Caco-2 (cell line): ENCODE measurements around the gene MGA. TPM values are rescaled to one million over a fixed set of nuclear protein-coding genes. Genes with fewer than 3 reads are reported as not detected.

ENCODE experiments used
- BruUV-seq: library from RNA; stranded (reverse); fragments of 400-500 nt; replicated peaks from 2 replicates; lab custom pipeline; 2021; lab: Mats Ljungman, UMichigan
- CTCF ChIA-PET: fragments of 300-600 bp; sonication (Branson Sonifier 250); formaldehyde crosslinking; loops from one replicate; lab custom pipeline; 2022; ENCODE audit warnings: antibody characterized with exemption; lab: Charles Lee
- POLR2A ChIA-PET: fragments of 300-600 bp; sonication (Branson Sonifier 250); formaldehyde crosslinking; loops from one replicate; lab custom pipeline; 2022; ENCODE audit warnings: antibody characterized with exemption; lab: Charles Lee
- DNase-seq, 2 experiments: peaks; one replicate each; pipeline versions ENCODE4 v3.0.0 to v3.0.0-alpha.2; 2020 to 2022
- H3K27me3 ChIP-seq: replicated peaks from 2 replicates; pipeline ENCODE4 v1.6.0; 2011; ENCODE audit warnings: low read length; ENCODE audit not compliant: control insufficient read depth, insufficient read depth
- H3K36me3 ChIP-seq: 2 replicates; pipeline ENCODE4 v1.5.1; 2011; ENCODE audit warnings: low read length; ENCODE audit not compliant: control insufficient read depth, insufficient read depth
- H3K4me1 ChIP-seq: fragments of 250-450 bp; sonication (Bioruptor Pico); 2 replicates; pipeline ENCODE4 v1.5.1; 2020; ENCODE audit warnings: mild to moderate bottlenecking
- H3K4me3 ChIP-seq: 2 replicates; pipeline ENCODE4 v1.5.1; 2011; ENCODE audit warnings: low read depth, mild to moderate bottlenecking, control low read depth, low read length
- H3K9me3 ChIP-seq: fragments of 250-450 bp; sonication (Bioruptor Pico); 2 replicates; pipeline ENCODE4 v1.5.1; 2020; ENCODE audit warnings: mild to moderate bottlenecking, moderate library complexity
- H3K27ac Mint-ChIP-seq: one replicate; pipeline ENCODE4 v1.8.0; 2022; ENCODE audit warnings: mixed read lengths; ENCODE audit not compliant: unreplicated experiment
- H3K27me3 Mint-ChIP-seq: one replicate; pipeline ENCODE4 v1.8.0; 2022; ENCODE audit warnings: mixed read lengths; ENCODE audit not compliant: insufficient read depth, unreplicated experiment
- H3K36me3 Mint-ChIP-seq: one replicate; pipeline ENCODE4 v1.8.0; 2022; ENCODE audit warnings: mild to moderate bottlenecking, mixed read lengths; ENCODE audit not compliant: insufficient read depth, unreplicated experiment
- H3K4me1 Mint-ChIP-seq: one replicate; pipeline ENCODE4 v1.8.0; 2022; ENCODE audit warnings: low read depth, mixed read lengths; ENCODE audit not compliant: unreplicated experiment
- H3K4me3 Mint-ChIP-seq: one replicate; pipeline ENCODE4 v1.8.0; 2022; ENCODE audit warnings: mild to moderate bottlenecking, moderate library complexity, mixed read lengths; ENCODE audit not compliant: unreplicated experiment
- H3K9me3 Mint-ChIP-seq: one replicate; pipeline ENCODE4 v1.8.0; 2022; ENCODE audit warnings: mixed read lengths; ENCODE audit not compliant: unreplicated experiment
- CTCF ChIP-seq, 2 experiments: fragments of 200-600 bp in 1 of 2; IDR thresholded peaks; 1 replicate in 1 of 2; 2 replicates in 1 of 2; pipeline versions ENCODE4 v1.5.1 to v1.8.0; 2011 to 2022; ENCODE audit warnings: antibody characterized with exemption in 1 of 2, control low read depth in 1 of 2, inconsistent platforms in 1 of 2, low read depth in 1 of 2, low read length in 1 of 2, mild to moderate bottlenecking in 1 of 2, moderate library complexity in 1 of 2; ENCODE audit not compliant: insufficient read depth in 1 of 2, severe bottlenecking in 1 of 2, unreplicated experiment in 1 of 2
- intact Hi-C: fragments of 100-400 bp; cut with micrococcal nuclease; formaldehyde crosslinking; loops from one replicate; pipeline ENCODE4 v1.10.0; 2022; ENCODE audit not compliant: unreplicated experiment
- total RNA-seq: library from RNA; stranded (reverse); gene quantifications from 2 replicates; pipeline ENCODE4 v1.2.3, GENCODE V29; 2022

Gene MGA
- total RNA-seq, 1 experiment from 2014 or later: 59.6 TPM

DNA sequence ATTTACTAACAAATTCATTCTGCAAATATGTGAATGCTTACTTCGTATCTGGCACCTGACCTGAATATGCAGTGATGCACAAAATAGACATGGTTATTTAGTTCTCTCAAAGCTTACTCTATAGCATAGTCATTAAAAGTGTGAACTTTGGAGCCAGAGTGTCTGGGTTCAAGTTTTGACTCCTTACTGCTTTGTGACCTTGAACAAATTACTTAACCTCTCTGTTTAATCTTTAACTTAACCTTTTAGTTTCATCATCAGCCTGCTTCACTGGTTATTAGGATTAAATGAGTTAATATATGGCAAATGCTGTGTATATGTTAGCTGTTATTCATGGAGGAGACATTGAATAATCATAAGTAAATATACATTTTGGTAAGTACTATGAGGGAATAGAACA lies 12.1 kb upstream of the MGA start:
- no peaks in the 10 kb centered on the region for H3K27me3 Mint-ChIP-seq
- no peak overlapping the region for H3K27ac Mint-ChIP-seq
- Histone ChIP-seq H3K4me3 (no peak overlapping the region), H3K9me3 (peaks cover 6% of the 10 kb centered on the region; the same call in 1 of the 2 replicates), H3K36me3 (no peaks in the 10 kb centered on the region), H3K27me3 (no peaks in the 10 kb centered on the region), H3K4me1 (peaks cover 9% of the 10 kb centered on the region; the same call in 1 of the 2 replicates)
- H3K9me3 Mint-ChIP-seq: no peaks in the 10 kb centered on the region
- CTCF ChIA-PET: interaction anchor here (0.5 kb wide), 1 partner anchor 104 kb away, joined by 8 read pairs; the partner anchor contains the start of gene RPAP1
- no peaks in the 10 kb centered on the region for H3K36me3 Mint-ChIP-seq
- H3K4me3 Mint-ChIP-seq: no peak overlapping the region
- TF ChIP-seq CTCF (IDR thresholded peaks at IDR 0.05; ENCODE audit: insufficient read depth in 1 of 2, low read depth in 1 of 2, low read length in 1 of 2, severe bottlenecking in 1 of 2, unreplicated experiment in 1 of 2): no peak
- intact Hi-C loops: no loop called here
- POLR2A ChIA-PET: no interaction called here
- DNase-seq: no peak
- BruUV-seq: no TSS peak
- H3K4me1 Mint-ChIP-seq: no peaks in the 10 kb centered on the region

- Mint-ChIP-seq H3K27ac (no peak overlapping the region), H3K4me3 (no peak overlapping the region), H3K27me3 (no peaks in the 10 kb centered on the region), H3K9me3 (no peaks in the 10 kb centered on the region), H3K36me3 (peaks cover 5% of the 10 kb centered on the region), H3K4me1 (peaks cover 3% of the 10 kb centered on the region)
- DNase-seq: no peak
- Histone ChIP-seq H3K36me3 (no peaks in the 10 kb centered on the region), H3K4me3 (no peak overlapping the region), H3K4me1 (peaks cover 9% of the 10 kb centered on the region; the same call in 1 of the 2 replicates), H3K27me3 (no peaks in the 10 kb centered on the region), H3K9me3 (peaks cover 6% of the 10 kb centered on the region; the same call in 1 of the 2 replicates)
- CTCF ChIA-PET: interaction anchor here (0.5 kb wide), 1 partner anchor 105 kb away, joined by 8 read pairs; the partner anchor contains the start of gene RPAP1
- no peak for TF ChIP-seq CTCF (IDR thresholded peaks at IDR 0.05; ENCODE audit: insufficient read depth in 1 of 2, low read depth in 1 of 2, low read length in 1 of 2, severe bottlenecking in 1 of 2, unreplicated experiment in 1 of 2)
- POLR2A ChIA-PET: no interaction called here
- intact Hi-C loops: no loop called here
- no TSS peak for BruUV-seq
These were observed 11.4 kb upstream of the MGA start for GRCh38 chr15:41648770-41649169.

- BruUV-seq: no TSS peak
- POLR2A ChIA-PET: no interaction called here
These were observed 9.4 kb upstream of the MGA start for GRCh38 chr15:41650806-41651205.

More at GRCh38 chr15:41650806-41651205, 9.4 kb upstream of the MGA start:
- Histone ChIP-seq H3K27me3 (no peaks in the 10 kb centered on the region), H3K4me3 (no peak overlapping the region), H3K36me3 (no peaks in the 10 kb centered on the region), H3K4me1 (peaks cover 12% of the 10 kb centered on the region), H3K9me3 (peaks cover 6% of the 10 kb centered on the region; the same call in 1 of the 2 replicates)
- CTCF ChIA-PET: no interaction called here
- TF ChIP-seq CTCF (IDR thresholded peaks at IDR 0.05; ENCODE audit: insufficient read depth in 1 of 2, low read depth in 1 of 2, low read length in 1 of 2, severe bottlenecking in 1 of 2, unreplicated experiment in 1 of 2): no peak
- Mint-ChIP-seq H3K27ac (no peak overlapping the region), H3K4me1 (peaks cover 8% of the 10 kb centered on the region), H3K4me3 (no peak overlapping the region), H3K36me3 (peaks cover 11% of the 10 kb centered on the region), H3K27me3 (no peaks in the 10 kb centered on the region), H3K9me3 (no peaks in the 10 kb centered on the region)
- DNase-seq: no peak
- intact Hi-C loops: no loop called here
